BLaER1 (cell line): ENCODE measurements around the gene RAB40B.

Source experiments
- H3K27ac ChIP-seq: shearing (Covaris generic); formaldehyde crosslinking; 2 replicates; pipeline ENCODE4 v1.8.1; 2022
- H3K27me3 ChIP-seq: shearing (Covaris generic); formaldehyde crosslinking; 2 replicates; pipeline ENCODE4 v1.8.1; 2022
- H3K36me3 ChIP-seq: shearing (Covaris generic); formaldehyde crosslinking; 2 replicates; pipeline ENCODE4 v1.8.1; 2022
- H3K4me1 ChIP-seq: shearing (Covaris generic); formaldehyde crosslinking; 2 replicates; pipeline ENCODE4 v1.8.1; 2022
- H3K4me2 ChIP-seq: shearing (Covaris generic); formaldehyde crosslinking; 2 replicates; pipeline ENCODE4 v1.8.1; 2022
- H3K4me3 ChIP-seq: shearing (Covaris generic); formaldehyde crosslinking; 2 replicates; pipeline ENCODE4 v1.8.1; 2022
- H3K9ac ChIP-seq: shearing (Covaris generic); formaldehyde crosslinking; 2 replicates; pipeline ENCODE4 v1.8.1; 2022
- H3K9me3 ChIP-seq: shearing (Covaris generic); formaldehyde crosslinking; 2 replicates; pipeline ENCODE4 v1.8.1; 2022
- H4K20me1 ChIP-seq: shearing (Covaris generic); formaldehyde crosslinking; 2 replicates; pipeline ENCODE4 v1.8.1; 2022
- Cebpa-rat ChIP-seq: shearing (Covaris generic); IDR thresholded peaks from 2 replicates; pipeline ENCODE4 v1.8.1; 2022

The RAB40B gene

DNA sequence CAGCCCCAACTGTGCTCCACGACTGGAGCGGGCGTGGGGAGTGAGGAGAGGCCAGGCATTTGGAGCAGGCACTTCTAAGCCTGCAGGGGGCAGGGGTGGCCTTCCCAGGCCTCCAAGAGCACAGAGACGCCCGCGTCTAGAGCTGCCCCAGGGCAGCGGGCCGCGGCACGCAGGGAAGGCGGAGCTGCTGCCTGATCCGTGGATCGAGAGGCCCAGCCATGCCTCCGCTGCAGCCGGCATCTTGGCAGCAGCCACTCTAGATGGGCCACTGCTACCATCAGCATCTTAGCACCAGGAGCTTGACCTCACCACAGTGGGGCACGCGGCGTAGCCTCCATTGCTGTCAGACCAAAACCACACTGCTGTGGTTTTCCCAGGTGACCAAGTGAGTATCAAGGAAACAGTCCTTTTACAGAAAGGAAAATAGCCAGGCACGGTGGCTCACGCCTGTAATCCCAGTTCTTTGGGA is 29.8 kb downstream of the RAB40B start:
- peak overlapping the region; percentile 57 for H3K4me3 ChIP-seq
- no peaks in the 10 kb centered on the region for H3K9me3 ChIP-seq
- peak overlapping the region; percentile 58 for H3K27ac ChIP-seq
- no peaks in the 10 kb centered on the region for H4K20me1 ChIP-seq
- H3K4me2 ChIP-seq: peak overlapping the region; percentile 91
- H3K27me3 ChIP-seq: no peaks in the 10 kb centered on the region; the same call in 1 of the 2 replicates
- no peaks in the 10 kb centered on the region for H3K36me3 ChIP-seq
- H3K4me1 ChIP-seq: peaks cover 49% of the 10 kb centered on the region
- no peak for TF ChIP-seq Cebpa-rat
- peak overlapping the region; percentile 61 for H3K9ac ChIP-seq

DNA sequence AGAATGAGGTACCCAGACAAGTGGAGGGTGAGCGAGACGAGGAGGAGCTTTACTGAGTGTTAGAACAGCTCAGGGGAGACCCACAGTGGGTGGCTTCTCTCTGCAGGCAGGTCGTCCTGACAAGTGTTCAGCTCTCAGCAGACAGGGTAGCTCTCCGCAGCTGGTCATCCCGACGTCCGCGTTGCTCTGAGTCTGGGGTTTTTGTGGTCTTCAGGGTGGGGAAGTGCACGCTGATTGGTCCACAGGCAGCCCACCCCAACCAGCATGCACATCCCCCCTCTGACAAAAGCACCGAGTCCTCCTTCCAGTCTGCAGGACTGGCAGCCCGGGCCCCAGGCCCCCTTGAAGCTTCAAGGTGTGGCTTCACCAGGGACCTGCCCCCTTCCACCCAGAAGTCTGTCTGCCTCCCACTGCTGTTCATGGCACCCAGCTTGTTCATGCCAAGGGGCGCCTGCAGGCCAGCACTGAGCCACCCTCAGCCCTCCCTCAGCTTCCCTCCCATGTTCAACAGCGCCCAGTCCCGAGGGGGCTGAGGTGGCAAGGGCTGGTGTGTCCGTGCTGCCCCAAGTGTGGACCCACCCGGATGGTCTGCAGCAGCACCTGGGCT is 30.4 kb downstream of the RAB40B start:
- peak overlapping the region; percentile 58; the same call in 1 of the 2 replicates for H3K27ac ChIP-seq
- peaks cover 55% of the 10 kb centered on the region for H3K4me1 ChIP-seq
- no peaks in the 10 kb centered on the region for H4K20me1 ChIP-seq
- peak overlapping the region; percentile 57 for H3K4me3 ChIP-seq
- no peak for TF ChIP-seq Cebpa-rat
- no peaks in the 10 kb centered on the region for H3K36me3 ChIP-seq
- H3K4me2 ChIP-seq: peak overlapping the region; percentile 91
- peak overlapping the region; percentile 61; the same call in 1 of the 2 replicates for H3K9ac ChIP-seq
- no peaks in the 10 kb centered on the region; the same call in 1 of the 2 replicates for H3K27me3 ChIP-seq
- no peaks in the 10 kb centered on the region for H3K9me3 ChIP-seq

DNA sequence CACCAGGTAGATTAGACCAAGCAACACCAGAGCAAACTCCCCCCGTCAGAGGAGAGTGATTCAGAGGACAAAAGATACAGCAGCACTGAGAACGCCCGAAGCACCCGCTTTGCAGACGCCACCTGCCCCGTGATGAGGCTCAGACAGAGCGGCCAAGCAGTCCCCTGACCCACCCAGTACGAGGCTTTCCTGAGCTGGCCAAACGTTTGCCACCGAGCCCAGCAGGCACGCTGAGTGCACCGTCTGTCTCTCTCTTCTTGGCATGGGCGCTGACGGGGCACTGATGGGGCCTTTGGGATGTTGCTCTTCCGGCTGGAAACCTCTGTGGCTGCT is 30.9 kb downstream of the RAB40B start:
- Histone ChIP-seq H3K27me3 (no peaks in the 10 kb centered on the region; the same call in 1 of the 2 replicates), H3K27ac (0 out of 2 replicates have a peak overlapping the region, but pooled peaks have one; percentile 18), H3K4me2 (peak overlapping the region; percentile 91), H3K4me1 (peaks cover 60% of the 10 kb centered on the region), H3K9ac (peak overlapping the region; percentile 61; the same call in 1 of the 2 replicates), H3K9me3 (no peaks in the 10 kb centered on the region), H4K20me1 (no peaks in the 10 kb centered on the region), H3K36me3 (no peaks in the 10 kb centered on the region), H3K4me3 (peak overlapping the region; percentile 57; the same call in 1 of the 2 replicates)
- no peak for TF ChIP-seq Cebpa-rat

DNA sequence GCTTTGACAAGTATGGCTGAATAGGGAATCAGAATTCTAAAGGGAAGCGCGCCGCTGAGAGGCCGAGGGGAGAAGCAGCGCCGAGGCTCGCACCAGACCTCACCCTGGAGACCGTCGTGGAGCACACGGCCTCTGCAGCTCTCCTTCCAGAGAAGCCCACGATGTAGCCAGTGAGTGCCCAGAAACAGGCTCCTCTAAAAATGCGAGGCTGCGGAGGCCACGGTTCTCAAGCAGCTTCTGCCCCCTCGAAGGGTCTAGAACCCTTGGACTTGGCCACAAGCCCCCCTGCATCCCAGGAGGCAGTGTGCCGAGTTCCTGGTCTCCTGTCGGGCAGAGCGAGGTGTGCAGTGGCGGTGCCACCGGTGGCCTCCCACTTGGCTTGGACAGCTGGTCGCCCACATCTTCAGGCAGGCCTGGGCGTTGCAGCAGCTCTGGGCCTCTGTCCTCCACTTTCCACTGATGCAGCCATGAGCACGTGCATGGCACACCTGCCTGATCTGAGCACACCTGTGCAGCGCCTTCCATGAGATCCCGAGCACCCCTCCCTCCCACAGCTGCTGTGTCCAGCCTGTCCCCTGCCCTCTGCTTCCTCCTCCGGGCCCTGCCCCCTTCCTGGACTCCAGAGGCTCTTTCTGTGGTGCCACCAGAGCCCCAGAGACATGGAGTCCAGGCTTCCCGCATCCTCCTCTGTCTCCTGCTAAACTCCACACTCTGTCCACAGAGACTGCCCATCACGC is 31.4 kb downstream of the RAB40B start:
- Histone ChIP-seq H3K4me2 (peak overlapping the region; percentile 91), H3K4me1 (peaks cover 65% of the 10 kb centered on the region), H4K20me1 (no peaks in the 10 kb centered on the region), H3K36me3 (no peaks in the 10 kb centered on the region), H3K27me3 (peaks cover 2% of the 10 kb centered on the region; the same call in 1 of the 2 replicates), H3K27ac (no peak overlapping the region), H3K9ac (peak overlapping the region; percentile 61; the same call in 1 of the 2 replicates), H3K4me3 (no peak overlapping the region), H3K9me3 (no peaks in the 10 kb centered on the region)
- TF ChIP-seq Cebpa-rat: no peak

DNA sequence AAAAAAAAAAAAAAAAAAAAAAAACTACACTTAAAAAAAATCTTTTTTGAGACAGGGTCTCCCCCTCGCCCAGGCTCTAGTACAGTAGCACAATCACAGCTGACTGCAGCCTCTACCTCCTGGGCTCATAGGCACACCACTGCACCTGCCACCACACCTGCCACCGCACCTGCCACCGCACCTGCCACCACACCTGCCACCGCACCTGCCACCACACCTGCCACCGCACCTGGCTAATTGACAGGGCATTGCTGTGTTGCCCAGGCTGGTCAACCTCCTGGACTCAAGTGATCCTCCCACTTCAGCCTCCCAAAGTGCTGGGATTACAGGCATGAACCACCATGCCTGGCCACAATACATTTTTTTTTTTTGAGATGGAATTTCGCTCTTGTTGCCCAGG is 32.6 kb downstream of the RAB40B start:
- Histone ChIP-seq H3K27ac (no peak overlapping the region), H3K27me3 (peaks cover 6% of the 10 kb centered on the region; the same call in 1 of the 2 replicates), H3K4me1 (peaks cover 75% of the 10 kb centered on the region), H3K36me3 (no peaks in the 10 kb centered on the region), H3K9me3 (no peaks in the 10 kb centered on the region), H4K20me1 (no peaks in the 10 kb centered on the region), H3K4me2 (no peak overlapping the region), H3K9ac (no peak overlapping the region), H3K4me3 (no peak overlapping the region)
- TF ChIP-seq Cebpa-rat: no peak

DNA sequence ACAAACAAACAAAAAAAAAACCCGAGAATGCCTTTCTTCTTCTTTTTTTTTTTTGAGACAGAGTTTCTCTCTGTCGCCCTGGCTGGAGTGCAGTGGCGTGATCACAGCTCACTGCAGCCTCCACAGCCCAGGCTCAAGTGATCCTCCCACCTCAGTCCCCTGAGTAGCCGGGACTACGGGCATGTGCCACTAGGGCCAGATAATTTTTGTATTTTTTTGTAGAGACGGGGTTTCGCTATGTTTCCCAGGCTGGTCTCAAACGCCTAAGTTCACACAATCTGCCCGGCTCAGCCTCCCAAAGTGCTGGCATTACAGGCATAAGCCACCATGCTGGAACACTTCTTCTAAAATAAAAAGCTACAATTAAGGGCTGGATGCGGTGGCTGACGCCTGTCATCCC is 33.3 kb downstream of the RAB40B start:
- Histone ChIP-seq H3K4me1 (peaks cover 75% of the 10 kb centered on the region), H3K27ac (no peak overlapping the region), H3K9ac (no peak overlapping the region), H3K27me3 (peaks cover 6% of the 10 kb centered on the region; the same call in 1 of the 2 replicates), H3K4me2 (no peak overlapping the region; the same call in 1 of the 2 replicates), H3K9me3 (no peaks in the 10 kb centered on the region), H4K20me1 (no peaks in the 10 kb centered on the region), H3K4me3 (no peak overlapping the region), H3K36me3 (no peaks in the 10 kb centered on the region)
- TF ChIP-seq Cebpa-rat: no peak

DNA sequence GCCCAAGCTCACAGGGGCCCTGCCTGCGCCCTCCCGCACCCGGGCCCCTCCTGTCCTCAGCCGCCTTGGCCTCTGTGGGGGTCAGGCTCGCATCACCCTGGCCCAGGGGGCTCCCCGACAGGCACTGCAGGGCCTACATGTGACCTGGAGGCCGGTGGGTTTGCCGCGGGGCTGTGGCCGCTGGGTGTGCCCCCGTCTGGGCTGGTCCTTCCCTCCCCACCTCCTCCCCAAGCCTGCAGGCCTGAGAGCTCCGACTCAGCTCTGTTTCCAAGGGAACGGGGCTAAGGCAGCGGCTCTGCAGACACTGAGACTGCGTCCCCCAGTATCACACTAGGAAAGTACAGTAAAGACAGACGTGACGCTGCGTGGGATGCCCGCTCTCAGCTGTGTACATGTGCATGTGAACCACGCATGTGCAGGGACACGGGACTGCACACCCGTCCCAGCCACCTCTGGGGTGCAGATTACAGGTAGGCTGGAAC is 33.8 kb downstream of the RAB40B start:
- Histone ChIP-seq H4K20me1 (no peaks in the 10 kb centered on the region), H3K4me1 (peaks cover 73% of the 10 kb centered on the region), H3K27me3 (peaks cover 6% of the 10 kb centered on the region; the same call in 1 of the 2 replicates), H3K9me3 (no peaks in the 10 kb centered on the region), H3K36me3 (0 out of 2 replicates have a peak, but pooled peaks cover under 1% of the 10 kb centered on the region), H3K27ac (no peak overlapping the region), H3K4me2 (peak overlapping the region; percentile 50), H3K9ac (no peak overlapping the region), H3K4me3 (no peak overlapping the region)
- TF ChIP-seq Cebpa-rat: no peak

DNA sequence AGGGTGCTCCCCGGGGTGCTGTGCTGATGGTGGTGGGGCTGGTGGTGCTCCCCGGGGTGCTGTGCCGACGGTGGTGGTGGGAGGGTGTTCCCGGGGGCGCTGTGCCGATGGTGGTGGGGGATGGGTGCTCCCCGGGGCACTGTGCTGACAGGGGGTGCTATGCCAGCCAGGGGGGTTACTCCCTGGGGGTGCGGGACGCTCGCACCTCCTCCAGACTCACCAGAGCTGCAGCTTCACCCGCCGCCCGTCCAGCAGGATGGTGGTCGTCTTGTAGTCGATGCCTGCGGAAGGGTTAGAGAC is 34.3 kb downstream of the RAB40B start:
- H3K4me1 ChIP-seq: peaks cover 68% of the 10 kb centered on the region
- no peak overlapping the region for H3K9ac ChIP-seq
- H3K4me2 ChIP-seq: peak overlapping the region; percentile 50
- H4K20me1 ChIP-seq: no peaks in the 10 kb centered on the region
- H3K4me3 ChIP-seq: no peak overlapping the region
- H3K36me3 ChIP-seq: peaks cover 6% of the 10 kb centered on the region; the same call in 1 of the 2 replicates
- TF ChIP-seq Cebpa-rat: no peak
- no peaks in the 10 kb centered on the region for H3K9me3 ChIP-seq
- no peak overlapping the region for H3K27ac ChIP-seq
- H3K27me3 ChIP-seq: peaks cover 6% of the 10 kb centered on the region; the same call in 1 of the 2 replicates

DNA sequence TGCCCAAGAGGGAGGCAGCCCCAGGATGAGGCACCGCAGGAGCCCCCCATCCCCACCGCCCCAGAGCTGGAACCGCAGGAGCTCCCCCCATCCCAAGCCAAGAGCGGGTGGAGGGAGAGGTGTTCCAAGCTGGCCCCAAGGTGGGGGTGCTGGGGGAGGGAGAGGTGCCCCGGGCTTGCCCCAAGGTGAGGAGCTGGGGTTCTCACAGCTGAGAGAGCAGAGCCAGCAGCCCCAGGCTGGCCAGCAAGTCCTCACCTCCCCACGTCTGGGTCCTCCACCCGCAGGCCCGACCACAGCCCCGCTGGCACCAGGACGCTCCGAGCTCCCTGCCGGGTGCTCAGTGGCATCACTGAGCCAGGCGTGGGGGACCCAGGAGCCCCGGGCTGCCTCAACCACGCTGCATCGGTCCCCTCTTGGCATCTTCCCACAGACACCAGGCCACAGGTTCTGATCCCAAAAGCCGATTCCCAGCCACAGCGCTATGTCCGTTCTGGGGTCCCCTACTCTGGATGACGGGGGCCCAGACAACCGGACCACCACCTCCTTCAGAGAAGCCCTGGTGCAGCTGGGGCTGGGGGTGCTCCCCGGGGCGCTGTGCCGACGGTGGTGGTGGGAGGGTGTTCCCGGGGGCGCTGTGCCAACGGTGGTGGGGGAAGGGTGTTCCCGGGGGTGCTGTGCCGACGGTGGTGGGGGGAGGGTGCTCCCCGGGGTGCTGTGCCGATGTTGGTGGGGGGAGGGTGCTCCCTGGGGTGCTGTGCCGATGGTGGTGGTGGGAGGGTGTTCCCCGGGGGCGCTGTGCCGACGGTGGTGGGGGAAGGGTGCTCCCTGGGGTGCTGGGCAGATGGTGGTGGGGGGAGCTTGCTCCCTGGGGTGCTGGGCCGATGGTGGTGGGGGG is 34.9 kb downstream of the RAB40B start:
- H3K36me3 ChIP-seq: peaks cover 11% of the 10 kb centered on the region; the same call in 1 of the 2 replicates
- H3K9ac ChIP-seq: no peak overlapping the region
- no peaks in the 10 kb centered on the region for H4K20me1 ChIP-seq
- H3K4me1 ChIP-seq: peaks cover 62% of the 10 kb centered on the region
- no peak for TF ChIP-seq Cebpa-rat
- peaks cover 6% of the 10 kb centered on the region; the same call in 1 of the 2 replicates for H3K27me3 ChIP-seq
- H3K4me3 ChIP-seq: no peak overlapping the region
- no peaks in the 10 kb centered on the region for H3K9me3 ChIP-seq
- H3K27ac ChIP-seq: no peak overlapping the region
- H3K4me2 ChIP-seq: peak overlapping the region; percentile 50
